ENCODE results near the gene RASAL1. TPM values are rescaled to one million over a fixed set of nuclear protein-coding genes. Genes with fewer than 3 reads are reported as not detected.

RASAL1 gene
- polyA plus RNA-seq, 1 donor (not counting 4 experiments of a cell fraction or from before 2014, with no cell fraction given), result 0.05 TPM

- H3K36me3 ChIP-seq (ENCODE audit: control insufficient read depth in 2 of 2, extremely low read depth in 1 of 2, insufficient read depth in 2 of 2, low read length in 2 of 2), result no peaks in the 10 kb centered on the region
- no peak overlapping the region for H3K9ac ChIP-seq (ENCODE audit: control insufficient read depth, extremely low read depth, insufficient read depth, low read length)
- no peaks in the 10 kb centered on the region for H3K9me3 ChIP-seq (ENCODE audit: control insufficient read depth, low read depth, low read length)
- H3K4me3 ChIP-seq (ENCODE audit: control insufficient read depth in 2 of 3, extremely low read depth in 1 of 3, insufficient read depth in 2 of 3, low read depth in 1 of 3, low read length in 3 of 3), result no peak overlapping the region
- DNase-seq (ENCODE audit: low read depth, low spot score) (no peak), FAIRE-seq (no peak)
- no peak overlapping the region for H3K4me2 ChIP-seq (ENCODE audit: control insufficient read depth, extremely low read depth, insufficient read depth, low read depth, low read length)
- no peaks in the 10 kb centered on the region for H3K4me1 ChIP-seq (ENCODE audit: control insufficient read depth, extremely low read depth, insufficient read depth, low read length)
- dilution Hi-C loops (cut with MboI; ENCODE audit: extremely low pct_ligation_motif_present, low sequenced_read_pairs), result no loop called here
- TF ChIP-seq CTCF (optimal IDR thresholded peaks at IDR 0.05 in 1 of 3, IDR thresholded peaks at IDR 0.05 in 1 of 3, conservative IDR thresholded peaks at IDR 0.05 in 1 of 3; ENCODE audit: extremely low read depth in 1 of 3, insufficient read depth in 2 of 3, low read length in 3 of 3), result no peak
- no peak for TF ChIP-seq EZH2 (IDR thresholded peaks at IDR 0.05; ENCODE audit: low read length)
- no peaks in the 10 kb centered on the region for H3K9me1 ChIP-seq (ENCODE audit: control insufficient read depth, extremely low read depth, insufficient read depth, low read length)
- peaks cover 7% of the 10 kb centered on the region for H3K27me3 ChIP-seq (ENCODE audit: control insufficient read depth, extremely low read depth, insufficient read depth, low read length)
- H3K79me2 ChIP-seq (ENCODE audit: control insufficient read depth, insufficient read depth, low read length), result no peaks in the 10 kb centered on the region
- no peak overlapping the region for H2AFZ ChIP-seq (ENCODE audit: control insufficient read depth, low read length)
- no peaks in the 10 kb centered on the region for H4K20me1 ChIP-seq (ENCODE audit: control insufficient read depth, extremely low read depth, insufficient read depth, low read length)
- no peak overlapping the region for H3K27ac ChIP-seq (ENCODE audit: control insufficient read depth, insufficient read depth, low read length)
Measured at GRCh38 chr12:113083863-113084435, 51.6 kb downstream of the RASAL1 start.

DNA sequence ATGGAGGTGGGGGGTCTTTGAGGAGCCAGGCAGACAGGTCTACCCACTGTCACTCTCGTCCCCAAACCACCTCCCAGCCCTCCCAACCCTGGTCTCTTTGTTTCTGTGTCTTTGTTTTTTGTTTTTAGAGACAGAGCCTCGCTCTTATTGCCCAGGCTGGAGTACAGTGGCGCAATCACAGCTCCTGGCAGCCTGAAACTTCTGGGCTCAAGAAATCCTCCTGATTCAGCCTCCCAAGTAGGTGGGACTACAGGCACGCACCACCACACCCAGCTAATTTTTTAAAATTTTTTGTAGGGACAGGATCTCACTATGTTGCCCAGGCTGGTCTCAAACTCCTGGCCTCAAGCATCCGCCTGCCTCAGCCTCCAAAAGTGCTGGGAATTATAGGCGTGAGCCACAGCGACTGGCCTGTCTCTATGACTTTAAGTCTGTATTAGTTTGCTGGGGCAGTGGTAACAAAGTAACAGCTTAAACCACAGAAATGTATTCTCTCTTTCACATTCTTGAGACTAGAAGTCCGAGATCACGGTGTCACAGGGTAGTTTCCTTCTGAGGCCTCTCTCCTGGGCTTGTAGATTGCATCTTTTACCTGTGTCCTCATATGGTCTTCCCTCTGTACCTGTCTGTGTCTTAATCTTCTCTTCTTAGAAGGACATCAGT is 52.9 kb downstream of the RASAL1 start:
- dilution Hi-C loops (cut with MboI; ENCODE audit: extremely low pct_ligation_motif_present, low sequenced_read_pairs), result no loop called here
- Histone ChIP-seq H3K36me3 (ENCODE audit: control insufficient read depth in 2 of 2, extremely low read depth in 1 of 2, insufficient read depth in 2 of 2, low read length in 2 of 2) (no peaks in the 10 kb centered on the region), H3K4me1 (ENCODE audit: control insufficient read depth, extremely low read depth, insufficient read depth, low read length) (no peaks in the 10 kb centered on the region), H3K4me3 (ENCODE audit: control insufficient read depth in 2 of 3, extremely low read depth in 1 of 3, insufficient read depth in 2 of 3, low read depth in 1 of 3, low read length in 3 of 3) (no peak overlapping the region), H3K9me1 (ENCODE audit: control insufficient read depth, extremely low read depth, insufficient read depth, low read length) (no peaks in the 10 kb centered on the region), H3K4me2 (ENCODE audit: control insufficient read depth, extremely low read depth, insufficient read depth, low read depth, low read length) (no peak overlapping the region), H3K27ac (ENCODE audit: control insufficient read depth, insufficient read depth, low read length) (no peak overlapping the region), H3K9me3 (ENCODE audit: control insufficient read depth, low read depth, low read length) (no peaks in the 10 kb centered on the region), H3K27me3 (ENCODE audit: control insufficient read depth, extremely low read depth, insufficient read depth, low read length) (peaks cover 19% of the 10 kb centered on the region), H3K79me2 (ENCODE audit: control insufficient read depth, insufficient read depth, low read length) (no peaks in the 10 kb centered on the region), H3K9ac (ENCODE audit: control insufficient read depth, extremely low read depth, insufficient read depth, low read length) (no peak overlapping the region), H2AFZ (ENCODE audit: control insufficient read depth, low read length) (no peak overlapping the region), H4K20me1 (ENCODE audit: control insufficient read depth, extremely low read depth, insufficient read depth, low read length) (no peaks in the 10 kb centered on the region)
- DNase-seq (ENCODE audit: low read depth, low spot score), result no peak
- TF ChIP-seq EZH2 (IDR thresholded peaks at IDR 0.05; ENCODE audit: low read length) (no peak), CTCF (optimal IDR thresholded peaks at IDR 0.05 in 1 of 3, IDR thresholded peaks at IDR 0.05 in 1 of 3, conservative IDR thresholded peaks at IDR 0.05 in 1 of 3; ENCODE audit: extremely low read depth in 1 of 3, insufficient read depth in 2 of 3, low read length in 3 of 3) (no peak)
- FAIRE-seq, result no peak

All from keratinocyte (primary cell).